Myocyte (in vitro differentiated cells): ENCODE measurements around the gene HRAS. TPM values are rescaled to one million over a fixed set of nuclear protein-coding genes. Genes with fewer than 3 reads are reported as not detected.

ENCODE experiments used
- DNase-seq: peaks from one replicate; pipeline ENCODE4 v3.0.0-alpha.2; 2012; ENCODE audit warnings: low read depth
- total RNA-seq: library from RNA; depleted of rRNA; stranded (reverse); fragments of >200 nt; gene quantifications from 2 replicates; pipeline ENCODE4 v1.2.3, GENCODE V29; 2014

The HRAS gene
- total RNA-seq, 1 donor from 2014 or later, result 66.0 TPM

GRCh38 chr11:554428-555226, 19.3 kb upstream of the HRAS start:
- DNase-seq, result peak; percentile 58

- DNase-seq, result peak; percentile 15
These were observed 18.6 kb upstream of the HRAS start for GRCh38 chr11:553988-554340.

- no peak for DNase-seq
These were observed 18.0 kb upstream of the HRAS start for GRCh38 chr11:553083-553987.

GRCh38 chr11:551596-551995, 16.2 kb upstream of the HRAS start:
- no peak for DNase-seq

- DNase-seq, result no peak
These were observed 15.8 kb upstream of the HRAS start for GRCh38 chr11:551131-551530.

- DNase-seq, result no peak
These were observed 15.3 kb upstream of the HRAS start for GRCh38 chr11:550746-551085.

GRCh38 chr11:550021-550745, 14.8 kb upstream of the HRAS start:
- no peak for DNase-seq

- no peak for DNase-seq
These were observed 13.6 kb upstream of the HRAS start for GRCh38 chr11:548700-549603.

GRCh38 chr11:545171-545570, 9.8 kb upstream of the HRAS start:
- no peak for DNase-seq

- DNase-seq, result no peak
These were observed 9.4 kb upstream of the HRAS start for GRCh38 chr11:544817-545166.

- no peak for DNase-seq
These were observed 6.1 kb upstream of the HRAS start for GRCh38 chr11:541433-541885.

- no peak for DNase-seq
These were observed 5.4 kb upstream of the HRAS start for GRCh38 chr11:540583-541432.

- no peak for DNase-seq
These were observed 4.7 kb upstream of the HRAS start for GRCh38 chr11:539971-540481.

- no peak for DNase-seq
These were observed 3.2 kb upstream of the HRAS start for GRCh38 chr11:538431-539051.

- DNase-seq, result no peak
These were observed 2.5 kb upstream of the HRAS start for GRCh38 chr11:537622-538430.

- DNase-seq, result peak; percentile 34
These were observed 1.7 kb upstream of the HRAS start, which contains the start of gene LRRC56 for GRCh38 chr11:536841-537621. Gene LRRC56, plus strand, starts transcription at chr11:537527. Its CDS starts 3,158 bp downstream, at chr11:540685.

GRCh38 chr11:535210-535518, 212 bp downstream of the HRAS start:
- DNase-seq, result no peak
